HG02943 (cell line): ENCODE measurements around the gene TMEM201.
A peak's percentile ranks its signal among the peaks of the same experiment; 100 is the strongest.

Source experiments
- ATAC-seq: cut with Tn5 transposase; IDR thresholded peaks from one replicate; pipeline ENCODE4 v1.9.1; 2021; ENCODE audit warnings: mild to moderate bottlenecking, low read depth, moderate library complexity; ENCODE audit not compliant: unreplicated experiment

TMEM201 gene

DNA sequence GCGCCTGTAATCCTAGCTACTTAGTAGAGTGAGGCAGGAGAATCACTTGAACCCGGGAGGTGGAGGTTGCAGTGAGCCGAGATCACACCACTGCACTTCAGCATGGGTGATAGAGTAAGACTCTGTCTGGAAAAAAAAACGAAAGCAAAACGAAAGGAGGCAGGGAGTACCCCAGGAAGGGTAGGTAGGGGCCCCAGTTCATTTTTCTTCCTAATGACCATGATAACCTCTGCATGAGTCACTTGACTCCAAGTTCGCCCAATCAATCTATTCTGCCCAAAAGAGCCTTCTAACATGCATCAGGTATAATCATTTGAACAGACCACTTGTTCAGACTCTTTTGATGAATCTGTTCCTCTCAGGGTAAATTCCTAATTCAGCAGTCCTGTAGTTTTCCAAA lies 13.2 kb upstream of the TMEM201 start:
- no peak for ATAC-seq

DNA sequence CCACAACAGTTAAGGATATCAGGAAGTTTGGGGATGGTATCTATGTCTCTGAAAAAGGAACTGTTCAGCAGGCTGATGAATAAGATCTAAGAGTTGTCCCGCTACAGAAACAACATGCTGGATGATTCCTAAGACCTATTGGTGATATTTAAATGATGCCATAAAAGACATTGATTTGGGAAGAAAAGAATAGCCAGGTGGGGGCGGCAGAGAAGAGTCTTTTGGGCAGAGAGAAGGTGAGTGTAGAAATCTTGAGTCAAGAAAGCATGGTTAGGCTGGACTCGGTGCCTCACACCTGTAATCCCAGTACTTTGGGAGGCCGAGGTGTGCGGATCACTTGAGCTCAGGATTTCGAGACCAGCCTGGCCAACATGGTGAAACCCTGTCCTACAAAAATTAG lies 11.8 kb upstream of the TMEM201 start:
- ATAC-seq, result no peak

DNA sequence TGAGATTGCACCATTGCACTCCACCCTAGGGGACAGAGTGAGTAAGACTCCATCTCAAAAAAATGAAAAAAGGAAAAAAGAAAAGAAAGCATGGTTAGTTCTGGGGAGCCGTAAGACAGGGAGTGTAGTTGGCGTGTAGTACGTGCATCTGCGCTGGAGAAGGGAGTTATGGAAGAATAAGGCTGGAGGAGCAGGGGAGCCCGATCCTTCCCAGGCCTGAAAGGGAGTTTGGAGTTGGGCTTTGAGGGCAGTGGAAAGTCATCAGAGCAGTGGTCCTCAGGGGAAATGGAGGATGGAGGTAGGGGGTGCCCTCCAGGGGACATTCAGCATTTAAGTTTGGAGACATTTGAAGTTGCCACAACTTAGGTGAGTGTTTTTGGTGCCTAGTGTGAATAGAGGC lies 11.3 kb upstream of the TMEM201 start:
- no peak for ATAC-seq

DNA sequence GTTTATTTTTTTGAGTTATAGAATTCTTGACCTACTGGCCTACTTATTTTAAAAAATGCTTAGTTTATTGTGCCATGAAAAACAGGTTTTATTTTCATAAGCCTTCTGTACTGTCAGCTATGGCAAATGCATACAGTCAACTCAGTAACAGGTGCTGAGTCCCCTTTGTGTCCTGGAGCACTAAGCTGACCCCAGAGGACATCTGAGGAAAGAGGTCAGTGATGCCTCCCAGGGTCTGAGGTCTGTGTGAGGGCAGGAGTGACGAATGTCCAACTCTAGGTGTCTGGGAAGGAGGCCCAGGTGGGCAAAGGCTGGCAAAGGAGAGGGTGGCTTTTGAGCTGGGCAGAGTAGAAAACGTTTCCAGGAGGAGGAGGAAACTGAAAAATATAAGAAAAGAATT lies 7.8 kb upstream of the TMEM201 start:
- ATAC-seq, result no peak

DNA sequence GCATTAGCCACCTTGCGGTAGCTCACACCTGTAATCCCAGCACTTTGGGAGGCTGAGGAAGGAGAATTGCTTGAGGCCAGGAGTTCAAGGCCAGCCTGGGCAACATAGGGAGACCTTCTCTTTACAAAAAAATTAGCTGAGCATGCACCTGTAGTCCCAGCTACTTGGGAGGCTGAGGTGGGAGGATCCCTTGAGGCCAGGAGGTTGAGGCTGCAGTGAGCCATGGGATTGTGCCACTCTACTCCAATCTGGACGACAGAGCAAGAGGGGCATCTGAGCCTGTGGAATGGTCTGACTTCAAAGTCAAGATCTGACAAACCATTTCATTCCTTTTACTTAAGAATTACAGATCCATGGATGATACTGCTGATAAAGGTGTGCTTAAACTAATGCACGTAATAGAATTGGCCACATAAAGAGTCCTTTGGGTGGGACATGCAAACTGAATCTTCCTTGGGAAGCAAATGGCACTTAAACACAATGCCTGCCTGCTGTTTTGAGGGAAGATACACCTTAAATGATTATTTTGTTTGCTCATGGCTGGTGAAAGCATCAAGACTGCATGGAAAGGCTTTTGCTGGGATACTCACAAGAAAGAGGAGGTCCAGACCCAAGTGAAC lies 2.5 kb upstream of the TMEM201 start:
- no peak for ATAC-seq

DNA sequence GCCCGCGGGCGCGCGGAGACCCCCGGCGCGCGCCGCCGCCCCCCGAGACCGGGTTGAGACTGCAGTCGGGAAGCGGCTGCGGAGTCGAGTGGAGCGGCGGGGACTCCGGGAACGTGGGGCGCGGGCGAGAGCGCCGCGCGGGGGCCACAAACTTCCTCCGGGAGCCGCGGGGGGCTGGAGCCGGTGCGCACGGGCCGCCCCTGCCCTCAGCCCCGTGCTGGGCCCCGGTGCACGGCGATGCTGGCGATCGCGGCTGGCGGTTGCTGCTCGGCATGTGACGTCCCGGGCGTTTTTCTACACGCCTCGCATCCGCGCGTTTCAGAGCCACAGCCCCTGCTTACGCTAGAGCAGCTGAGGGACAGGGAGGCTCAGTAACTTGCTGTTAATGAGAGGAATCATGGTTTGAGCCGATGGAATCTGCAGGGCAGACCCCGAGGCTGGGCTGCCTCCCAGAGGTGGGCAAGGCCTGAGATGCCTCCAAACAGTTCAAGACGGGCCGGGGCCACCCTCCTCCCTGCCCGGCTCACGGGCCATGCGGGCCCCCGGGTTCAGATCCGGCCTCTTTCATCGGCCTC lies 520 bp downstream of the TMEM201 start:
- ATAC-seq, result peak; percentile 18

DNA sequence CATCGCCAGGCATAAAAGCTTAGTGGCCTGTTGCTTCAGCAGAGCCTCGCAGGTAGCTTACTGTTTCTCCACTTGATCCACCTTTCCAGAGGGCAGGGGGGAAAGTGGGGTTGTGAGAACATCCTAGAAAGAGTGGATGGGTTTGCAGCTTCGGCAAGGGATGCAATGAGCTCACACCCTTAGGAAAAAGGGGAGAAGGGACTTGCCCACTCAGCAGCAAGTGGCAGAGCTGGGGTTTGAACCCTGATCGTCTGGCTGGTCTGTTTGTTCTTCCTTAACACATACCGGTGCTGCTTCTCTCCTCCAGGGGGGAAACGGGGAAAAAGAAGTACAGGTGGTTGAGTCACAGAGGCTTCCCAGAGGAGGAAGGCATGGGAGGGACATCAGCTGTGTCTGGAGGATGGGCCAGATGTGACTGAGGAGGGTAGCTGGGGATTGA lies 1.0 kb downstream of the TMEM201 start:
- ATAC-seq, result no peak

DNA sequence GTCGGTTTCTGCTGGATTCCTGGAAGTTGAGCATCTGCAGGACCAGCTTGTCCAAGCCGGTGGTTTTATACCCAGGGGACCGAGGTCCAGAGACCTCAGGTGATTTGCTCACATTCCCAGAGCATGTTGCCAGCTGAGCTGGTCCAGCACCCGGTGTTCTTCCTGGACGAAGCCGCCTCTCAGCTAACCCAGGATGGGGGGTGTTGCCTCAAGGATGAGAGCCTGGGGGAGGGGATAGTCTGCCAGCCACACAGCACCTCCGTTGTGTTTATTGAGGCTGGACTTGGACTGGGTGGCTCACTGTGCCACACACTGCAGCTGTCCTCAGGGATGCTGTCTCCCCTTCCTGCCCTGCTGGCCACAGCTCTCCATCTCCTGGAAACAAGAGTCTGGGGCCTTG lies 1.5 kb downstream of the TMEM201 start:
- ATAC-seq, result no peak

DNA sequence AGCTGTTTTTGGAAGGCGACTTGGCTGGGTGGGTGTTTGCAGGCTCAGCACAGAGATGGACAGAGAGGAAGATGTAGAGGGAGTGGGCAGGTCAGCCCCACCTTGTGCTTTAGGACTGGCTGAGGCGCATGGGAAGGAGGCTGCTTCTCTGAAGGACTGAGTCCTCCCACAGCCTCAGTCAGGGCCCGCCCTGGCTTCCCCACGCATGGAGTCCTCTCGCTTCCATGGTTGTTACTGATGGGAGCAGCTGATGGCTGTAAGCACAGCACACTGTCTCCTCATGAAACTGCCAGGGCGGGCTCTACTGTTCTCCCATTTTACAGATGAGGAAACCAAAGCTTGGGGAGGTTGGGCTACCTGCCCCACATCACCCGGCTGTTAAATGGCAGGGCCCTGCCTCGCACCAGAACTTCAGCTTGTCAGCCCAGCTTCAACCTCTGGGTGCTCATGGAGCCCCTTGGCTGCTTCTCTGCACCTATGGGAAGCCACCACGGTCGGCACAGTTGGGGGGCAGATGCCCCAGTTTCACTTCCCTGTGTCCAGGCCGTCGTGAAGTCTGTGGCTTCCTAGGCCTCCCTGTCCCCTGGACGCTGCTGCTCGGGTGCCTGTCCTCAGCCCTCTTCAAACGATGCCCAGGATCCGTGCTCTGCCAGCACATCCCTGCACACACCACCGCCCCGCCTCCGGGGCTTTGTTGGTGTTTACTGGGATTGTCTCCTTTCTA lies 2.4 kb downstream of the TMEM201 start:
- no peak for ATAC-seq

DNA sequence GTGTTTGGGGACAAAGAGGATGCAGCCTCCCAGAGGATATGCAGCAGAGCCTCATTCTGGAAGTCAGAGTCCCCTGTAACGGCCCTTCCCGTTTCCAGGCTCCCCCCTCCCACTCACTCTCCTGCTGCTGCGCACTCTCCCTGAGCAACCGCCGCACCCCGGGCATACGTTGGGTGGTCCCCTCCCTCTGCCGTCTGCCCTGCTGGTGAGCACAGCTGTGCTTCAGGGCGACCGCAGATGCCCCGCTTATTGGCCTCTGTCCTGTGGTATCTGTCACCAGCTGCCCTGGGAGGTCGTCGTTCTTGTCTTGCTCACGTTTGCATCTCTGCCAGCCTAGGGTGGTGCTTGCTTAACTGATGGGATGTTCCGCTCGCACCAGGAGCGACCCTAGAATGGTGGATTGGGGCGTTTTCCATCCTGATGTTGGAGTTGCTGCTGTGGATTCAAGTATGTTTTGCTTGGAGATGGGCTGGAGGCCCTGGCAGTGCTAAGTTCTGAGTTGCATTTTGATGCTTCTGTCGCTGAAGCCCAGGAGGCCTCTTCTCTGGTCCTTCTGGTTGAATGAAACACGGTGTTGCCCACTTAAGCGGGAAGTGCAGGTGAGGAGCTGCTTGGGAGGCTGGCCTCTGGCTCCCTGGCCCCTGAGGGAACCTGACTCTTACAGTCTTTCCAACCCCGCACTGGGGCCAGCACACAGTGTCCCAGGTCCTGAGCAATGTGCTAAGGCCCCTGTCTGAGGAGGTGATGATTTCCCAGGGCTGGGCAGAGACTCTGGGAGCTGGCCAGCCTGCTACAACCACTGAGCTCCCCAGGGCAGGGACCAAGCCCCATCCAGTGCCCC lies 3.2 kb downstream of the TMEM201 start:
- no peak for ATAC-seq

DNA sequence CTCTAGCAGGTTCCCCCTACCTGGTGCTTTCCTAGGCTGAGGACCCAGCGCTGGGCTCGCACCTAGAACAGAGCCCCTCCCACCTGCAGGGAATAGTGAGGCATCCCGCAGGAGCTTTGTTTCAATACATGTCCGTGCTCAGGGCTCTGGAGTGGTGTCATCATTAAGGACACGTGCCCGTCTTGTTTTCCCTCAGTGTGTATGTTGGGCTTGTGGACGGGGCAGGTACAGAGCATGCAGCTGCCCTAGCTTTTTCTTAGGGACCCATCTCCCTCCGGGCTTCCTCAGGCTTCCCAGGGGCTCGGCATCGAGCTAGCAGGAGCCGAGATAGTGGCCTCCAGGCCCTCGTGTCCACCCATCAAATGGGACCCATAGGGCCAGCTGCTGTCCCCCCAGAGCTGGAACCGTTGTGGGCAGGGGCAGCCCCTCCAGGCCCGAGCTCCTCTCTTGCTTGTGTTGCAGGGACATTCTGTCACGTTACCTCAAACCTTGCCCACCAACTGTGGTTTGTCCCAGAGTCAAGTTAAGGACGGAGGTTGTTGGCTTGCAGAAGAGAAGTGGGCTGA lies 3.9 kb downstream of the TMEM201 start:
- ATAC-seq, result no peak

DNA sequence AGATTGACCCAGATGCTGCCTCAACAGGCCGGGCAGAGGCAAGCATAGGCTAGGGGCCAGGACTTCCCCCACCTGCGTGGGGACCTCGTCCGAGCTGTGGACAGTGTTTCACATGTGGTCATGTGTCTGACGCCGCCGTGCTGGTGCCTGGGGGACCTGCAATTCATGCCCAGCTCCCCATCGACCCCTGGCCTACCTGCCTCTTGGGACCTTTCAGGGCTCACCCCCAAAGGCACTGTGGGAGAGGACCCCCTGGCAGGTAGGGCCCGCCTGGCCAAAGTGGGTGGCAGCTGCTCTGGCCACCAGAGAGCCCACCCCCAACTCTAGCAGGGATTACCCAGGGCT lies 4.4 kb downstream of the TMEM201 start:
- no peak for ATAC-seq

DNA sequence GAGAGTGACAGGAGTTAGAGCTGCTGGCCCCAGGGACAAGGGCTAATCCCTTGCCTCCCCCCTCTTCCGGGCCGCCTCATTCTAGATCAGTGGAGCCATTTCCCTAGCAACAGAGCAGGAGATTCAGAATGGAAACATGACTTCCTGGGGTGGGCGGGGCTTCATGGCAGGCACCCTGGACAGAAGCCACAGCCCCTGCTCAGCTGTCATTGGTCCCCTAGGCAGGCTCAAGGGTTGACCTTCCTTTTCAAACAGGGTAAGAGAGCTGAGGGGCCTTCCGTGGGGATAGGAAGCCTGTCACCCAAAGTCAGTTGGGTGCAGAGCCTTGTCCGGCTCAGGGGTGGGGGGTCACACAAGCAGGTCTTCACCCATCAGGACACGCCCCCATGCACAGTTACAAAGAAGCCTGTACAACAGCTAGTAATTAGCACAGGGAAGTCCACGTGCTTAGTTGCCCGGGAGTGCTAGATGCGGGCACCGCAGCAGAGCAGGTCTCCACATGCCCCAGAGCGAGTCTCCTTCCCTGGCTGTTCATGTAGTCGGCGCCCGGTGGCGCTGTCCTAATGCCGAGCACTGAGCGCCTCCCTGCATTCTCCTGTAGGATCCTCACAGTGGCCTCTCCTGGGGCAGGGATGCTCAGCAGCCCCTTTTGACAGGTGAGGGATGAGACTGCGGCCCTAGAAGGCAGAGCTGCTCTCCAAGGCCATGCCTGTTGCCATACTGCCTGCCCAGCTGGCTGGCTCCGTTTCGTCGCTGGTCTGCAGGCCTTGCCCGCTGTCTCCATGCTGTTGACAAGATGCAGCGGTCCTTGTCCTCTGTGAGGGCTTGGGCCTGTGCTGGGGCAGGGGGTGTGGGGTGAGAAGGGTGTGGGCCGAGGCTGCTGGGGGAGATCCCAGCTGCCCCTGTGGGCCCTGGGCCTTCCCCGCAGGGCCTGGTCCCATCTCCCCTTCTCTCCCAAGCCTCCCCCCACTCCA lies 5.1 kb downstream of the TMEM201 start:
- ATAC-seq, result no peak

DNA sequence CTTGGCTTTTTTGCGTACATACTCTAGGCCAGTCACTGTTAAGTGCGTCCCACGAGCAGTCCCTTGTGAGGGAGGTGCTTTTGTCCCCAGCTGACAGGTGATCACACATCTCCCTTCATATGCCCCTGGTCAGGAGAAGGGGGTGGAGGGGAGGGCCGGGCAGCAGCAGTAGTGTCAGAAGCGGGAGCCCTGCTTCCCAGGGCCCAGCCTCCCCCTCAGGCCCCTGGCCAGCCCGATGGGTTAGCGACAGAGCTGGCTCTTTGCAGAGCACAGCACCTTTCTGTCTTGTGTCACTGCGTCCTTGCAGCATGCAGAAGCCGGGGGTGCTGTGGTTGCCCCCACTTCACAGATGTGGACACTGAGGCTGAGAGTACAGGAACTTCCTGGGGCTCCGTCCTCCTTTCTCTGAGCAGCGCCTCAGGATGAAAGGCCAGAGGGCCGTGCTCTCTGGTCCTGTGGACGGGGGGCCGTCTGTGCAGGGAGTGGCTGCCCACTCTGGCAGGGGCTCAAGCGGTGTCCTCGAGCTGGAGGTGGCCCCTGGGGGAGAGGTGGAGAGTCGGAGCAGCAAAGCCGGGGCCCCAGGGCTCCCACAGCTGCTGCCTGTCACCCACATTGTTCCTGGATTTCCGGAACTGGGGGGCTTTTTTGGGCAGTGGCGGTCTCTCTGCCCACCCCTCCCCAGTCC lies 5.9 kb downstream of the TMEM201 start:
- ATAC-seq, result no peak

DNA sequence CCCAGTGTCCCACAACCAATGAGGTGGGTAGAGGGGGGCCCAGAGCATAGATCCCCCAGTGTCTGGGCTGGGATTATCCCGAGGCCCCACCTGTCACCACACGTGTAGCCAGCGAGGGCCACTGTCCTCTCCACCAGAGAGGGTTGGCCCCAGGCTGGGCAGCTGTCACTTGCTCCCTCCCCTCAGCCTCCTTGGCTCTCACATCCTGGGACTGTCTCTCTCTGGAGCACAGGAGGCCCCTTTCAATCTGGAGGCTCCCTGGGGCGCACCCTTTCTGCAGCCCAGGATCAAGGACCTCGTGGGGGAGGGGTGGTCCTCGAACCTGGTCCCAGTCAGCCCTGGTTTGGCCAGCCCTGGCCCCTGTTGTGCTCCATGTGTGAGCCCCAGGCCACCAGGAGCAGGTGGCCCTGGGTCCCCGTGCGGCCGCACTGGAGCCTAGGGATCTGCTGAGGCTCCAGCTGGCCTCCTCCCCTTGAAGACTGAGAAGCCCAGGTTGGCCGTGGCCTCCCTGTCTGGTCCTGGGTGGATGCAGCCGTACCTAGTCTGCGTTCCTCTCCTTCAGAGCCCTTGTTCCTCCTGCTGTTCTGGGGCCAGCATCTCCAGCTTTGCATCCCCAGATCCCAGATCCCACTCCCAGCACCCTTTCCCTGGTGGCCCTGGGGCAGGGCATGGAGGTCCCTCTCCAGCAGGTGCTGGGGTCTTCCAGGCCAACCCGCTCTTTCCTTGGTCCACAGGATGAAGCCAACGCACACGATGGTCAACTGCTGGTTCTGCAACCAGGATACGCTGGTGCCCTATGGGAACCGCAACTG lies 6.7 kb downstream of the TMEM201 start:
- ATAC-seq, result no peak

DNA sequence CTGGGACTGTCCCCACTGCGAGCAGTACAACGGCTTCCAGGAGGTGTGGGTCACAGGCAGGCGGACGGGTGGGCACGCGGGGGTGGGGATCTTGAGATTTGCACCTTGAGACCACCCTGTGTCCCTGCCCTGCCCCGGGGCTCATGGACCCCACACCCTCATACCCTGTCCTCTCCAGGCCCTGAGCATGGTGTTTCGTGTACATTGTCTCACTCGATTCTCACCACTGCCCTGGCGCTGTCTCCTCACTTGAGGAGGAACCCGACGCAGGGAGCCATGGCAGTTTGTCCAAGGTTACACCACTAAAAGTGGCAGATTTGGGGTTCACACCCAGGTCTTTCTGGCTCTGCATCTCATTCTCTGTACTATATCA lies 7.2 kb downstream of the TMEM201 start:
- no peak for ATAC-seq

DNA sequence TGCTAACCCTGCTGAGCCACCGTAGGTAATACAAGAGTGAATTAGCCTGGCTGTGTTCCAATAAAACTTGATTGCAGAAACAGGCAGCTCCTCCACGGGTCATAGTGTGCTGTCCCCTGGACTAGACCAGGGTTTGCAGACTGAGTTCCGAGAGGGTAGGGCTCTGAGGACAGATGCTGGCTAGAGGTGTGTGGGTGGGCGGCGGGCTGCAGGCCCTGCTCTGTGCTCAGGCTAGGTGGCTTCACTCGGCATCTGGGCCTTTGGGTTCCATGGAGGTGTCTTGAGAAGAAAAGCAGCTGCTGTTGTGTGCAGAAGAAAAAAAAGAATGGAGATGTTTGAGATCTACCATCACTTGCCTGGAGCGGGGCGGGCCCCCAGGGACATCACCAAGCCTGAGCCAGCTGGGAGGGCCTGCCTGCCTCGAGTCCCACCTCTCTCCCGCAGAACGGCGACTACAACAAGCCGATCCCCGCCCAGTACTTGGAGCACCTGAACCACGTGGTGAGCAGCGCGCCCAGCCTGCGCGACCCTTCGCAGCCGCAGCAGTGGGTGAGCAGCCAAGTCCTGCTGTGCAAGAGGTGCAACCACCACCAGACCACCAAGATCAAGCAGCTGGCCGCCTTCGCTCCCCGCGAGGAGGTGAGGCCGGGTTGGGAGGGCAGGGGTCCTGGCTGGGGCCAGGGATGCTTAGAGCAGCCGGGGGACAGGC lies 7.9 kb downstream of the TMEM201 start:
- no peak for ATAC-seq
